ENCODE data around the gene ZGLP1. TPM values are rescaled to one million over a fixed set of nuclear protein-coding genes. Genes with fewer than 3 reads are reported as not detected.

Gene ZGLP1
- total RNA-seq (2022; extraction: Qiagen RNA extraction) = 0.79 to 2.7 TPM (median 1.7 TPM) in 5 replicates

DNA sequence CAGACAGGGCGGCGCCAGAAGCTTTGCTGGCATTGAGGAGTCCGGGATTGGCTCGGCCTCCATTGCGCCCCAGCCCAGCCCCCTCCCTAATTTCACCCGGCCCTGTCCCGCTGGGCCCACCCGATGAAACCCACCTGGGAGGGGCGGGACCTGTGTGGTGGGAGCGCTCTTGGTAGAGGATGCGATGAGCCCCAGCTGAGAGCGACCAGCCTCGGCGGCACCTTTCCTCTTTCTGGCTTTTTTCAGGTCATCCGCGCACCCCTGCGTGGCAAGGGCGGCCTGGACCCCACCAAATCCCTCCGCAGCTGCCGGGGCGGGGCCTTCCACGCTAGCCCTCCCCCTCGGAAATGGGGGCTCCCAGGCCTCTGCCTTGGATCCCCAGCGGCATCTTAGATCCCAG, at the start of gene ZGLP1:
ZGLP1 (minus strand) TSS at position 393 of the 400 bp plus-strand sequence.

DNA sequence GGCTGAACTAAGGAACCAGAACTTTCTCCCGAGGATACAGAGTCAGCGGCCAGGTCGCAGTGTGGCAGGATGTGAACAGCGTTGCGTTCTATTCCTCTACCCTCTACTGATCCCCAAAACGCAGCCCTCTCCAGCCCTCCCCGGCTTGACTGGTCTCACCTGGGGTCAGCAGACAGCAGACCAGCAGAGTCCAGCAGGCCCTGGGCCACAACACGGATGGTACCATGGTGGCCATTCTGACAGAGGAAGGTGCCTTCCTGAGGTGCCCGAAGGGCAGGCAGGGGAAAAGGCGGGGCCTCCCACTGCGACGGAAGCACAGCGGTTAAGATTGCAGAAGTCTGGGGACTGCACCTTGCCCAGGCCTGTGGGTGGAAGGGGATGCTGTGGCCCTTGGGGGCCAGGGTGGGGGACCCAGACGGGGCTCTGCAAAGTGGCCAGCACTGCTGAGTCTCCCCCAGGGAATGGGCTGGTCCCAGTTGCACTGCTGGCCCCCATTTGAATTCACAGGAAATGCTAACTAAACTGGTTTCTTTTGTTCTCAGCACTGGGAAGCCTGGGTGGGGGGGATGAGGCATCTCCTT, 29.9 kb upstream of the ZGLP1 start, which contains the start of gene ICAM3:
ICAM3 (minus strand) TSS at position 245 of the 581 bp plus-strand sequence; CDS start at position 235, 10 bp downstream.

DNA sequence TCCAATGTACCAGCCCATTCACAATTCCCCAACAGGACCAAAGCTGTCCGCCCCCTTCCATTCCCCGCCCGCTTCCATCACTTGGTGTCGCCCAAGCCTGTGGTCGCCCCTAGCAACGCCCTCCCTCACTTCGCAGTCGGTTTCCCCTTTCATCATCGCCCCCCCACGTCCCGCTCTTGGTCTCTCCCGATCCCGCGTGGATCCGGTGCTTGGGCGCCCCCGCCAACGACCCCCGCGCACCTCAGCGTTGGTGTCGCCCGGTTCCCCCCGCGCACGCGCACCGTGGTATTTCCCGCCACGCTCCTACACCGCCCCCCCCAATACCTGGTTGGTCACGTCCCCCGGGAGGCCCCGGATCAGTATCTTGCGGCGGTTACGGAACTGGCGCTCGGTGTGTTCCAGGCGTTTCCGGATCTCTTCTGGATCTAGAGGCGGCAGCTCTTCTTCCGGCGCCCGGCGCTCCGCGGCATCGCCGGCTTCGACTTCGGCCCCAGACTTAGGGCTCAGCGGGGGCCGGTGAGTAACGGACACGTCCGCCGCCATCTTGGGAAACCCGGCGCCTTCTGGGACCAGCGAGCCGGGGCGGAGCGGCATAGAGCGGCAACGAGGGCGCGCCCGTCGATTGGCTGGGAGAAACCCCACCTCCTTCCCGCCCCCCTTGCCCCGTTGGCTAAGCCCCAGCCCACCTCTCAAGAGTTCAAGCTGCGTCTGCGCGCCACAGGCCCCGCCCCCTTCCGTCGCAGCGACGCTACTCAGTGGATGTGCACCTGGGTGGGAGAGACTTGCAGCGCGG, 23.5 kb upstream of the ZGLP1 start, which contains the start of gene RAVER1:
RAVER1 (minus strand) TSS at position 565 of the 793 bp plus-strand sequence; CDS start at position 543, 22 bp downstream.

DNA sequence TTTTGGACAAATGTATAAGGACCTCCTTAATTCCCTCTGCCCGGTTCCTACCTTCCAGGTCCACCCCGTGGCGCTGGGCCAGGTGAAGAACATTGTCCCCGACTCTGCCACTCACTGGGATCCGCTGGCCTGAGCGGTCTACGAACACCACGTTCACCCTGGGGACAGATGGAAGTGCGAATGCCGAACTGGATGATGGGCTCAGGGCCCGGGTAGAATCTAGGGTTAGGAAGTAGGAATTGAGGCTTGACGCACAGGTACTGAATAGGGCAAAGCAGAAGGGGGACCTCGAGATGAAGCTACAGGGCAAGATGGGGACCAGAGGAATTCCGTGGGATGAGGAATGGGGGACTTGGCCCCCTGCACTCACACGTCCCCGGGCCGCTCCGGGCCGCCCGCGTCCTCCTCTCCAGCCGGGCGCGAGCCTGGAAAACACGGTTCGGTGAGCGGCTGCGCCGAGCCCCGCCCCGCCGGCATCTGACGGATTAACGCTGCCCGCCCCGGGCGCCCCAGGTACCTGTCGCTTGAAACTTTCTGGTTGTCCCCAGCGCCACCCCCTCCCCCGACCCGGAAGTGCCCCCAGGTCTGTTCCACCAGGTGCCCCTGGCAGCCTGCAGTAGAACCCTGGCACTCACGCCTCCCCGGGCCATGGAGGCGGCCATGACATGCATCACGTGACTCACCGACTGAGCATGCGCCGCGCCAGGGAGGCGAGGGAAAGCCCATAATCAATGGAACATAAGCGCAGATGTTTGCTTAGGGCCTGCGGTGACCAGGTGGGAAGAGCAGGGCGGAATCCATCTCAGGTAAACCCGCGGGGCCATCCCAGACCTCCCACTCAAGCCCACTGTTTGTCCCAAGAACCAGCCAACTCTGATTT, 6.0 kb upstream of the ZGLP1 start, which contains the start of gene FDX2:
FDX2 (minus strand) TSS at position 681 of the 880 bp plus-strand sequence; CDS start at position 662, 19 bp downstream.

DNA sequence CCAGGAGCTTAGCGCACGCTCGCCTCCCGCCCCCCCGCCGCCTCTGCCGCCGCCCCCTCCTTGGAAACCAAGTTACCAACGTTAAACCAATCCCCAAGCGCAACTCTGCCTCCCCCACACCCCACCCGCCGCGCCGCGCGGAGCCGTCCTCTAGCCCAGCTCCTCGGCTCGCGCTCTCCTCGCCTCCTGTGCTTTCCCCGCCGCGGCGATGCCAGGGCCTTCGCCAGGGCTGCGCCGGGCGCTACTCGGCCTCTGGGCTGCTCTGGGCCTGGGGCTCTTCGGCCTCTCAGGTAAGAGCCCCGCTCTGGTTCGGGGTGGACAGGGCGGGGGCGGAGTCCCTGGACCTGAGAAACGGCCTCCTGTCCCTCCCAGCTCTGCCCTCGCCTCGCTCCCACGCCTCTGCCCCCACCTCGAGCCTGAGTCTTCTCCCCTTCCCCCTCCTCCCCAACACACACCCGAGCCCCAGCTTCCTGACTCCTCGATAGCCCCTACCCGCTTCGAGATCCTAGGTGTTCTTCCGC, 19.7 kb downstream of the ZGLP1 start, which contains the start of gene ICAM5:
ICAM5 (plus strand) TSS at position 117 of the 521 bp plus-strand sequence; CDS start at position 209, 92 bp downstream.

DNA sequence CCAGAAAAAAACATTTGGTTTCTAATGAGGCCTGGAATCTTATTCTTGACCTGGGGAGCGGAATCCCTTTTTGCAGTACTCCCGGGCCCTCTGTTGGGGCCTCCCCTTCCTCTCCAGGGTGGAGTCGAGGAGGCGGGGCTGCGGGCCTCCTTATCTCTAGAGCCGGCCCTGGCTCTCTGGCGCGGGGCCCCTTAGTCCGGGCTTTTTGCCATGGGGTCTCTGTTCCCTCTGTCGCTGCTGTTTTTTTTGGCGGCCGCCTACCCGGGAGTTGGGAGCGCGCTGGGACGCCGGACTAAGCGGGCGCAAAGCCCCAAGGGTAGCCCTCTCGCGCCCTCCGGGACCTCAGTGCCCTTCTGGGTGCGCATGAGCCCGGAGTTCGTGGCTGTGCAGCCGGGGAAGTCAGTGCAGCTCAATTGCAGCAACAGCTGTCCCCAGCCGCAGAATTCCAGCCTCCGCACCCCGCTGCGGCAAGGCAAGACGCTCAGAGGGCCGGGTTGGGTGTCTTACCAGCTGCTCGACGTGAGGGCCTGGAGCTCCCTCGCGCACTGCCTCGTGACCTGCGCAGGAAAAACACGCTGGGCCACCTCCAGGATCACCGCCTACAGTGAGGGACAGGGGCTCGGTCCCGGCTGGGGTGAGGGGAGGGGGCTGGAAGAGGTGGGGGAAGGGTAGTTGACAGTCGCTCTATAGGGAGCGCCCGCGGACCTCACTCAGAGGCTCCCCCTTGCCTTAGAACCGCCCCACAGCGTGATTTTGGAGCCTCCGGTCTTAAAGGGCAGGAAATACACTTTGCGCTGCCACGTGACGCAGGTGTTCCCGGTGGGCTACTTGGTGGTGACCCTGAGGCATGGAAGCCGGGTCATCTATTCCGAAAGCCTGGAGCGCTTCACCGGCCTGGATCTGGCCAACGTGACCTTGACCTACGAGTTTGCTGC, 22.5 kb downstream of the ZGLP1 start, which contains the start of gene ICAM4:
ICAM4 (plus strand) TSS at position 153 of the 935 bp plus-strand sequence; CDS start at position 211, 58 bp downstream.

DNA sequence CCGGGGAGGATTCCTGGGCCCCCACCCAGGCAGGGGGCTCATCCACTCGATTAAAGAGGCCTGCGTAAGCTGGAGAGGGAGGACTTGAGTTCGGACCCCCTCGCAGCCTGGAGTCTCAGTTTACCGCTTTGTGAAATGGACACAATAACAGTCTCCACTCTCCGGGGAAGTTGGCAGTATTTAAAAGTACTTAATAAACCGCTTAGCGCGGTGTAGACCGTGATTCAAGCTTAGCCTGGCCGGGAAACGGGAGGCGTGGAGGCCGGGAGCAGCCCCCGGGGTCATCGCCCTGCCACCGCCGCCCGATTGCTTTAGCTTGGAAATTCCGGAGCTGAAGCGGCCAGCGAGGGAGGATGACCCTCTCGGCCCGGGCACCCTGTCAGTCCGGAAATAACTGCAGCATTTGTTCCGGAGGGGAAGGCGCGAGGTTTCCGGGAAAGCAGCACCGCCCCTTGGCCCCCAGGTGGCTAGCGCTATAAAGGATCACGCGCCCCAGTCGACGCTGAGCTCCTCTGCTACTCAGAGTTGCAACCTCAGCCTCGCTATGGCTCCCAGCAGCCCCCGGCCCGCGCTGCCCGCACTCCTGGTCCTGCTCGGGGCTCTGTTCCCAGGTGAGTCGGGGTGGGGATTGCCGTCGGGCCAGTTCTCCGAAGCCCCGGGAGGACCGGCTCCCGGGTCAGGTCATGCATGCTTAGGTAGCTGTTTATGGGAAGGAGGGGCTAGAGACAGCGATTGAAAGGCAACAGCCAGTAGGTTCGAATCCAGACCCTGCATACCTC, 38.8 kb downstream of the ZGLP1 start, which contains the start of gene ICAM1:
ICAM1 (plus strand) TSS at position 505 of the 779 bp plus-strand sequence; CDS start at position 545, 40 bp downstream.

Other genes with a start within 250 kb of the ZGLP1 start
- 6.6 to 7.5 TPM (median 7.3 TPM) in 5 replicates for gene SHFL, start 223.5 kb downstream of the ZGLP1 start, total RNA-seq (2022; extraction: Qiagen RNA extraction)
- gene ANGPTL6, start 207.1 kb downstream of the ZGLP1 start, total RNA-seq (2022; extraction: Qiagen RNA extraction) = 0.05 to 0.10 TPM (median 0.08 TPM) in 5 replicates
- 38.9 to 56.7 TPM (median 51.1 TPM) in 5 replicates for gene PPAN, start 203.5 kb downstream of the ZGLP1 start, total RNA-seq (2022; extraction: Qiagen RNA extraction)
- gene P2RY11, start 198.1 kb downstream of the ZGLP1 start, total RNA-seq (2022; extraction: Qiagen RNA extraction) = 5.2 to 12.0 TPM (median 7.1 TPM) in 5 replicates
- gene EIF3G, start 189.9 kb downstream of the ZGLP1 start, total RNA-seq (2022; extraction: Qiagen RNA extraction) = 151 to 180 TPM (median 165 TPM) in 5 replicates
- gene DNMT1, start 114.9 kb downstream of the ZGLP1 start, total RNA-seq (2022; extraction: Qiagen RNA extraction) = 52.4 to 61.5 TPM (median 57.3 TPM) in 5 replicates
- 0.38 to 1.1 TPM (median 0.68 TPM) in 5 replicates for gene S1PR2, start 78.5 kb downstream of the ZGLP1 start, total RNA-seq (2022; extraction: Qiagen RNA extraction)
- gene MRPL4, start 57.6 kb downstream of the ZGLP1 start, total RNA-seq (2022; extraction: Qiagen RNA extraction) = 53.8 to 80.9 TPM (median 73.2 TPM) in 5 replicates
- gene ICAM1, start 38.7 kb downstream of the ZGLP1 start, total RNA-seq (2022; extraction: Qiagen RNA extraction) = 2.5 to 5.4 TPM (median 3.9 TPM) in 5 replicates
- gene ICAM4, start 22.9 kb downstream of the ZGLP1 start, total RNA-seq (2022; extraction: Qiagen RNA extraction) = 0.08 to 0.12 TPM (median 0.11 TPM) in 4 of 5 replicates, not detected in the other
- gene ICAM5, start 19.9 kb downstream of the ZGLP1 start, total RNA-seq (2022; extraction: Qiagen RNA extraction) = 0.58 to 1.0 TPM (median 0.84 TPM) in 5 replicates
- 17.5 to 35.4 TPM (median 33.0 TPM) in 5 replicates for gene FDX2, start 6.2 kb upstream of the ZGLP1 start, total RNA-seq (2022; extraction: Qiagen RNA extraction)
- 22.9 to 30.6 TPM (median 28.8 TPM) in 5 replicates for gene RAVER1, start 23.7 kb upstream of the ZGLP1 start, total RNA-seq (2022; extraction: Qiagen RNA extraction)
- 6.2 to 9.8 TPM (median 8.2 TPM) in 5 replicates for gene ICAM3, start 29.8 kb upstream of the ZGLP1 start, total RNA-seq (2022; extraction: Qiagen RNA extraction)
- 28.2 to 42.9 TPM (median 38.1 TPM) in 5 replicates for gene TYK2, start 70.8 kb upstream of the ZGLP1 start, total RNA-seq (2022; extraction: Qiagen RNA extraction)
- gene CDC37, start 93.7 kb upstream of the ZGLP1 start, total RNA-seq (2022; extraction: Qiagen RNA extraction) = 154 to 196 TPM (median 180 TPM) in 5 replicates
- gene PDE4A, start 110.7 kb upstream of the ZGLP1 start, total RNA-seq (2022; extraction: Qiagen RNA extraction) = 3.8 to 4.7 TPM (median 4.1 TPM) in 5 replicates
- 47.1 to 61.8 TPM (median 52.3 TPM) in 5 replicates for gene KEAP1, start 193.5 kb upstream of the ZGLP1 start, total RNA-seq (2022; extraction: Qiagen RNA extraction)
- 0.97 to 1.5 TPM (median 1.4 TPM) in 5 replicates for gene S1PR5, start 207.6 kb upstream of the ZGLP1 start, total RNA-seq (2022; extraction: Qiagen RNA extraction)
- 16.5 to 23.2 TPM (median 21.6 TPM) in 5 replicates for gene ATG4D, start 234.1 kb upstream of the ZGLP1 start, total RNA-seq (2022; extraction: Qiagen RNA extraction)

Data from A549 treated with AZD2906 at 1 μM for 4 hours (cell line).